Breast epithelium (tissue), 4 donors: ENCODE measurements around the gene MON1A. TPM values are rescaled to one million over a fixed set of nuclear protein-coding genes. Genes with fewer than 3 reads are reported as not detected.

Experiments used
- DNase-seq, 2 donors: peaks; one replicate each; pipeline ENCODE4 v3.0.0-alpha.2; 2019; ENCODE audit warnings: low spot score in 2 of 2
- H3K27ac ChIP-seq, 2 donors: fragments of 200-600 bp; sonication (generic) in 1 of 2; one replicate each; pipeline ENCODE4 v1.5.1; 2016 to 2019; ENCODE audit warnings: mild to moderate bottlenecking in 1 of 2
- H3K27me3 ChIP-seq, 2 donors: fragments of 200-600 bp; sonication (generic) in 1 of 2; one replicate each; pipeline versions ENCODE4 v1.5.1 to v1.6.0; 2017 to 2019; ENCODE audit warnings: control low read depth in 1 of 2, mild to moderate bottlenecking in 1 of 2
- H3K36me3 ChIP-seq: fragments of 200-600 bp; one replicate; pipeline ENCODE4 v1.5.1; 2019
- H3K4me1 ChIP-seq, 2 donors: fragments of 200-600 bp; sonication (generic); one replicate each; pipeline ENCODE4 v1.5.1; 2016 to 2019; ENCODE audit warnings: control low read depth in 1 of 2
- H3K4me3 ChIP-seq, 3 donors: fragments of 200-600 bp; sonication (generic); 1 replicate in 2 of 3; 2 replicates in 1 of 3; pipeline ENCODE4 v1.5.1; 2016 to 2019; ENCODE audit warnings: mild to moderate bottlenecking in 3 of 3, moderate library complexity in 2 of 3
- H3K9me3 ChIP-seq, 2 donors: fragments of 200-600 bp; sonication (generic) in 1 of 2; one replicate each; pipeline ENCODE4 v1.5.1; 2016 to 2019; ENCODE audit warnings: control low read depth in 1 of 2
- CTCF ChIP-seq, 3 donors: fragments of 450-650 bp; IDR thresholded peaks; one replicate each; pipeline ENCODE4 v1.5.1; 2016 to 2017; ENCODE audit warnings: antibody characterized with exemption in 3 of 3, mild to moderate bottlenecking in 3 of 3, moderate library complexity in 3 of 3
- POLR2A ChIP-seq: fragments of 450-650 bp; IDR thresholded peaks from one replicate; pipeline ENCODE4 v1.6.1; 2016; ENCODE audit warnings: antibody characterized with exemption, mild to moderate bottlenecking, moderate library complexity
- POLR2AphosphoS5 ChIP-seq, 3 donors: sonication (generic); formaldehyde crosslinking; IDR thresholded peaks; one replicate each; pipeline ENCODE4 v1.6.1; 2017; ENCODE audit warnings: antibody characterized with exemption in 3 of 3
- intact Hi-C: fragments of 100-400 bp; cut with DNase I; formaldehyde crosslinking; loops from one replicate; pipeline ENCODE4 v1.15.1; 2023; ENCODE audit warnings: low total_unique reads
- total RNA-seq, 3 donors: library from RNA; depleted of rRNA; stranded (reverse); fragments of >200 nt; gene quantifications; one replicate each; pipeline ENCODE4 v1.1.0, GENCODE V29; 2016

The MON1A gene
- total RNA-seq, 3 donors from 2014 or later: 9.1 to 12.5 (median 11.3) TPM

- Histone ChIP-seq H3K27ac (no peak within 1 kb of the TSS), H3K4me1 (peaks cover 0 to 6% of the 10 kb centered on the region in 2 donors), H3K36me3 (no peaks in the 10 kb centered on the region), H3K9me3 (no peaks in the 10 kb centered on the region), H3K4me3 (peak within 1 kb of the TSS; percentile 28 to 63 (median 44)), H3K27me3 (peaks cover 3 to 22% of the 10 kb centered on the region in 2 donors)
- DNase-seq: no peak
- no peak for TF ChIP-seq POLR2AphosphoS5 (IDR thresholded peaks at IDR 0.05)
- no peak for TF ChIP-seq POLR2A
- TF ChIP-seq CTCF (IDR thresholded peaks at IDR 0.05): no peak
- intact Hi-C loops: loop anchor here (2.0 to 10.0 kb wide), 2 partner anchors 317 to 1865 kb away; no protein-coding TSS in a partner anchor
Observed at GRCh38 chr3:49869525-49870126, 60.0 kb downstream of the MON1A start, which contains the start of gene CAMKV. Gene CAMKV, minus strand, starts transcription at chr3:49869906. Its CDS starts 7,518 bp downstream, at chr3:49862388.

DNA sequence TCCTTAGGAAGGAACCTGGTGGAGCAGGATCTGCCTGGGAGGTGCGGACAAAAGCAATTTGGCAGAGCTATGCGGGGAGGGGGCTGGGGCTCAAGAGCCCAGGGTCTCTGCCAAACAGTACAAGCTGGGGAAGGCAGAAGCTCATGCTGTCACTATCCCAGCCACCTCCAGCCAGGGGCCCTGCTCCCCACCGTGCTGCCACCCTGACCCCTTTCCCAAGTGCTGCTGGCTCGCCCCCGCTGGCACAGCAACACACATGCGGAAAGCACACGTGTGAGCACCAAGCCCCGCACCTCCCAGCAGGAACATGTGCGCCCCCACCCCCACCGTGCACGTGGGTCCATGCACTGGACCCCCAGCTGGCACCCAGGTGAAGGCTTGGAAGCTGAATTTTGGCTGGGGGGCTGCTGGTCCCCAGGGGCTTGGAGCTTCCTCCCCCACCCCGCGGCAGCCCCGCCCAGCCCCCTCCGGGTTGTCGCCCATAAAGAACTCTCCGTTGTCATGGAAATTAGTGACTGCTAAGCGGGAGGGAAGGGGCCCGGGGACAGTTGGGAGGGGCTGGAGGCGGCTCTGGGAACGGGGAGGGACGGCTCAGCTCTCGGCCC lies 60.6 kb downstream of the MON1A start:
- TF ChIP-seq POLR2AphosphoS5 (IDR thresholded peaks at IDR 0.05) (no peak), CTCF (IDR thresholded peaks at IDR 0.05) (no peak), POLR2A (no peak)
- no peak for DNase-seq
- H3K36me3 ChIP-seq: no peaks in the 10 kb centered on the region
- intact Hi-C loops: loop anchor here (2.0 to 10.0 kb wide), 2 partner anchors 318 to 1864 kb away; no protein-coding TSS in a partner anchor
- H3K27ac ChIP-seq: no peak overlapping the region
- peak overlapping the region; percentile 28 to 63 (median 44) for H3K4me3 ChIP-seq
- H3K27me3 ChIP-seq: peaks cover 3 to 22% of the 10 kb centered on the region in 2 donors
- H3K9me3 ChIP-seq: no peaks in the 10 kb centered on the region
- peaks cover 0 to 6% of the 10 kb centered on the region in 2 donors for H3K4me1 ChIP-seq

DNA sequence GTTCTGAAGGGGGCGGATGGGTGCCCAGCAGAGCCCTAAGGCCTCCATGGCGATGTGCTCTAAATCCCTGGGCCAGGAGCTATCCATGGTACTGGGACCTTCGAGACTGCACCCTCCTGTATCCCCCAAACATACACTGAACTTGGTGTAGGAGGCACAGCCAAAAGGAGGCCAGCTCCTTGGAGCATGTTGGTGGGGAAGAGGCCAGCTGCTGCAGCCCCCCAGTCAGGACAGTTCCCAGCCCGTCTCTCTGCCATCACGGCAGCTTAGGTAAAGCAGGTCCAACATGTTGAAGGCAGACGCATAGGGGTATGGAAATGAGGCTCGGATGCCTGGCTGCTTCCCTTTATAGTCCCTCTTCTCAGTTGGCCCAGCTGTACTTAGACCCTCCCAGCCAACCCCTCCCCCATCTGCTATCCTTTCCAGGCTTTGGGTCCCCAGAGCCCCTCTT lies 61.7 kb downstream of the MON1A start:
- Histone ChIP-seq H3K27me3 (peaks cover 3 to 22% of the 10 kb centered on the region in 2 donors), H3K4me3 (no peak overlapping the region), H3K27ac (no peak overlapping the region), H3K4me1 (peaks cover 0 to 6% of the 10 kb centered on the region in 2 donors), H3K36me3 (no peaks in the 10 kb centered on the region), H3K9me3 (no peaks in the 10 kb centered on the region)
- intact Hi-C loops: loop anchor here (2.0 to 10.0 kb wide), 2 partner anchors 319 to 1863 kb away; no protein-coding TSS in a partner anchor
- no peak for TF ChIP-seq POLR2A
- no peak for TF ChIP-seq CTCF (IDR thresholded peaks at IDR 0.05)
- no peak for TF ChIP-seq POLR2AphosphoS5 (IDR thresholded peaks at IDR 0.05)
- no peak for DNase-seq

DNA sequence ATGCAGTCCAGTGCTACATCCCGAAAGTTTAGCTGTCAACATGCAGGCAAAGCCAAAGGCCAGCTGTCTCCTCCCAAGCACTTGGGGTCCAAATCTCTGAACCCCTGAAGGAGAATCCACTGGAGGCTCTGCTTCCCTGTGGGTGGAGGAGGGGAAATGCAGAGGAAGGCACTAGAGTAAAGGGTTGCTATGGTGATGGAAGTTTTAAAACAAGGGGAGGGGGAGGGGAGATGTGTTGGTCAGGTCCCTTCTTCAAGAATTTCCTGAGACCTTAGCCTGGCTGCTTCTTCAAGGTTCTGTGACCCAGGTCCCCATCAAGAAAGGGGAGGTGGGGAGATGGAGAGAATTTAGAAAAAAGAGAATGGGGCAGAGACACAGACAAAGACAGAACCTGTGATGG lies 62.2 kb downstream of the MON1A start:
- intact Hi-C loops: loop anchor here (10.0 kb wide), 1 partner anchor 1863 kb away; no protein-coding TSS in a partner anchor
- Histone ChIP-seq H3K36me3 (no peaks in the 10 kb centered on the region), H3K4me1 (peaks cover 0 to 6% of the 10 kb centered on the region in 2 donors), H3K27me3 (peaks cover 3 to 22% of the 10 kb centered on the region in 2 donors), H3K27ac (no peak overlapping the region), H3K4me3 (no peak overlapping the region), H3K9me3 (no peaks in the 10 kb centered on the region)
- TF ChIP-seq CTCF (IDR thresholded peaks at IDR 0.05): no peak
- no peak for TF ChIP-seq POLR2A
- no peak for TF ChIP-seq POLR2AphosphoS5 (IDR thresholded peaks at IDR 0.05)
- no peak for DNase-seq
